H1 (cell line): ENCODE results near the gene GNAI1. TPM values are rescaled to one million over a fixed set of nuclear protein-coding genes. Genes with fewer than 3 reads are reported as not detected.

Experiments used
- CREB1 ChIP-seq: IDR thresholded peaks from 2 replicates; pipeline ENCODE4 v1.6.1; 2012; ENCODE audit warnings: inconsistent platforms
- NRF1 ChIP-seq: IDR thresholded peaks from 2 replicates; pipeline ENCODE4 v1.6.1; 2011; ENCODE audit warnings: mild to moderate bottlenecking, low read depth, low read length, improper control_type of control experiment
- RNF2 ChIP-seq: fragments of 200-900, 300-1000 bp; sonication (generic); IDR thresholded peaks from 2 replicates; pipeline ENCODE4 v1.7.1; 2016; ENCODE audit warnings: borderline replicate concordance, low read depth, mild to moderate bottlenecking, antibody characterized with exemption, low read length; ENCODE audit not compliant: poor library complexity, severe bottlenecking; ENCODE audit errors: missing control alignments
- SP1 ChIP-seq: IDR thresholded peaks from 2 replicates; pipeline ENCODE4 v1.6.1; 2011; ENCODE audit warnings: low read depth, low read length
- polyA plus RNA-seq, 7 experiments: library from polyadenylated mRNA; depleted of rRNA in 3 of 7; stranded (reverse) in 5 of 7; unstranded in 2 of 7; fragments of >200 nt in 5 of 7; fragments of 200-250 nt in 2 of 7; gene quantifications; 1 replicate in 5 of 7; 2 replicates in 1 of 7; 4 replicates in 1 of 7; pipeline versions ENCODE4 v1.2.1 to v1.2.3, GENCODE V29; 2011 to 2013; ENCODE audit warnings: missing spikeins in 2 of 7, mixed read lengths in 2 of 7
- total RNA-seq: library from RNA; stranded (reverse); fragmentation: NEBNext Ultra II Directional; extraction: Animal tissue kit (Norgen Biotek cat#: 25700); gene quantifications from 2 replicates; pipeline ENCODE4 v1.2.1, GENCODE V29; 2021

Gene GNAI1
- total and polyA plus RNA-seq, 2 of the 8 experiments (the other 6 are each of a cell fraction or from before 2014, with no cell fraction given), result 8.0 to 29.5 TPM

DNA sequence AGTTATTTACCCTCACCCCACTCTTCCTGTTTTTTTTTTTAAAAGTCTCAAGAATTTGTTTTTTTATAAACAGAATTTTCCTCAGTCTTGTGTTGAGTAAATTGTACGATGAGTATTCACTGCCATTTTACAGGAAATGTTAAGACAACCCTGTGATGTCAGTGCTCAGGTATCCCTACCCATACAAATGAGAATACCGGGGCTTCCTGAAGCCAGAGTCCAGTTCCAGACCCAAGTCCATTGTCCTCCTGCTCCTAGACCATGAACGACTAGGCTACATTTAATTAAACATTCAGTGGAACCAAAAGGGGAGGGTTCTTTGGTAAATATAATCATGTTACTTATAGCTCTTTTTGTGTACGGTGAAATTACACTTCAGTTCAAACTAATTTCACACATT lies 79.2 kb downstream of the GNAI1 start (continued):
- no peak for TF ChIP-seq RNF2
- TF ChIP-seq NRF1, result no peak
- TF ChIP-seq SP1, result no peak
- TF ChIP-seq CREB1, result no peak
- TF ChIP-seq, all 59 proteins: peak for 0
